Measurements from ENCODE around the gene TRAF3IP1. TPM values are rescaled to one million over a fixed set of nuclear protein-coding genes. Genes with fewer than 3 reads are reported as not detected.

The TRAF3IP1 gene
- total and polyA plus RNA-seq, 2 of the 13 experiments (the other 11 are each of a cell fraction or from before 2014, with no cell fraction given), result 4.1 to 12.9 TPM

DNA sequence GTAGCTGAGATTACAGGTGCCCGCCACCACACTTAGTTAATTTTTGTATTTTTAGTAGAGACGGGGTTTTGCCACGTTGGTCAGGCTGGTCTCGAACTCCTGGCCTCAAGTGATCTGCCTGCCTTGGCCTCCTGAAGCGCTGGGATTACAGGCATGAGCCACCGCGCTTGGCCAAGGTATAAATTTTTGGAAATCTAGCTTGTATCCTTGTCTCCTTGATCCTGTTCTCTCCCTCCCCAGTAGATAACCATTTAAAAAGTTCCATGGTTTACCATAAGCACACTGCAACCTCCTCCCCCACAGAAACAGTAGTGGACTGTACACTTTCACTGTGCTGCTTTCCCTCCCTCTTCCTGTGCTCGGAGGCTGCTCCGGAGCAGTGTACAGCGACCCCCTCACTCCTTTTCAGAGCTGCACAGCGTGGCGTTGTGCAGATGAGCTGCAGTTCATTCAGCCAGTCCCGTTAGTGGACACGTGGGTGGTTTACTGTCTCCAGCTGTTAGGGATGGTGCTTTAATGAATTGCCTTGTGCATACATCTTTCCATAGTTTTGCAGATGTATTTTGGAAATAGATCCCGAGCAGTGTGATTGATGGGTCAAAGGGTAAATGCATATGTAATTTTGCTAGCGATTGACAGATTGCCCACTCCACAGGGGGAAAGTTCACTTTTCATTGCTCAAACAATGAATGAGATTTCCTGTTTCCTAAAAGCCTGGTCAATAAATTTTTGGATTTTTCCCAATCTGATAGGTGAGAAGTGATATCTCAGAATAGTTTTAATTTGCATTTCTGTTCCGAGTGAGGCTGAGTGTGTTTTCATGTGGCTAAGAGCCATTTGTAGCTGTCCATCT is 121.2 kb downstream of the TRAF3IP1 start (continued):
- TF ChIP-seq ZNF281 (CRISPR knock-in tag; IDR thresholded peaks at IDR 0.05; ENCODE audit: borderline replicate concordance) (peak; percentile 96), ZBTB20 (CRISPR knock-in tag; IDR thresholded peaks at IDR 0.05; ENCODE audit: borderline replicate concordance, low read depth) (peak; percentile 80; the same call in 1 of the 2 replicates), GRHL1 (CRISPR knock-in tag; conservative IDR thresholded peaks at IDR 0.05) (no peak), ZMYM4 (CRISPR knock-in tag; IDR thresholded peaks at IDR 0.05) (peak; percentile 88), MBNL3 (CRISPR knock-in tag; conservative IDR thresholded peaks at IDR 0.05) (no peak), JUND (CRISPR knock-in tag; IDR thresholded peaks at IDR 0.05) (peak; percentile 59; the same call in 1 of the 2 replicates), FOXJ3 (CRISPR knock-in tag; IDR thresholded peaks at IDR 0.05; ENCODE audit: borderline replicate concordance) (peak; percentile 78; the same call in 1 of the 2 replicates), POGZ (CRISPR knock-in tag; IDR thresholded peaks at IDR 0.05) (peak; percentile 71; the same call in 1 of the 2 replicates), PAX8 (CRISPR knock-in tag; IDR thresholded peaks at IDR 0.05; ENCODE audit: borderline replicate concordance) (0 out of 2 replicates have a peak, but pooled peaks have one; percentile 50), CREB3 (CRISPR knock-in tag; IDR thresholded peaks at IDR 0.05) (no peak), PHF5A (CRISPR knock-in tag; IDR thresholded peaks at IDR 0.05; ENCODE audit: low read depth, unreplicated experiment) (no peak), ZSCAN9 (CRISPR knock-in tag; IDR thresholded peaks at IDR 0.05; ENCODE audit: borderline replicate concordance) (peak; percentile 63; the same call in 1 of the 2 replicates), MYNN (CRISPR knock-in tag; IDR thresholded peaks at IDR 0.05; ENCODE audit: low read depth) (no peak), KMT2B (CRISPR knock-in tag; IDR thresholded peaks at IDR 0.05) (peak; percentile 59; the same call in 1 of the 2 replicates), KDM2A (CRISPR knock-in tag; IDR thresholded peaks at IDR 0.05; ENCODE audit: borderline replicate concordance, low read depth) (peak; percentile 84), ZNF749 (CRISPR knock-in tag; IDR thresholded peaks at IDR 0.05; ENCODE audit: borderline replicate concordance) (no peak), ZNF660 (CRISPR knock-in tag; IDR thresholded peaks at IDR 0.05; ENCODE audit: borderline replicate concordance, low read depth) (no peak)
- TF ChIP-seq, protein P1, sequence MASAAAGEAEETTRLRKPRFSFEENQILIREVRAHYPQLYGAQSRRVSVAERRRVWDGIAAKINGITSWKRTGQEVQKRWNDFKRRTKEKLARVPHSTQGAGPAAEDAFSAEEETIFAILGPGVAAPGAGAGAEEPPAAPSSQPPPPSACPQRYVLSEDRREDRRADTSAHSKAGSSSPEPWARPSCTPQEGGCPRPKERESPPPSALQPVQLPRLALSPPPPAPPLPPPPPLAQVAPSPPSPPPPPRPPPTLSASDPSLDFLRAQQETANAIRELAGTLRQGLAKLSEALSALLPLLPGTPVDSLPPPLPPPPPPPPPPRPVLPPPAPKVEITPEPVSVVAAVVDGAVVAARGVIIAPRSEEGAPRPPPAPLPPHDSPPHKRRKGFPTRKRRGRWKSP (CRISPR knock-in tag; IDR thresholded peaks at IDR 0.05), result no peak
- TF ChIP-seq, protein P2, sequence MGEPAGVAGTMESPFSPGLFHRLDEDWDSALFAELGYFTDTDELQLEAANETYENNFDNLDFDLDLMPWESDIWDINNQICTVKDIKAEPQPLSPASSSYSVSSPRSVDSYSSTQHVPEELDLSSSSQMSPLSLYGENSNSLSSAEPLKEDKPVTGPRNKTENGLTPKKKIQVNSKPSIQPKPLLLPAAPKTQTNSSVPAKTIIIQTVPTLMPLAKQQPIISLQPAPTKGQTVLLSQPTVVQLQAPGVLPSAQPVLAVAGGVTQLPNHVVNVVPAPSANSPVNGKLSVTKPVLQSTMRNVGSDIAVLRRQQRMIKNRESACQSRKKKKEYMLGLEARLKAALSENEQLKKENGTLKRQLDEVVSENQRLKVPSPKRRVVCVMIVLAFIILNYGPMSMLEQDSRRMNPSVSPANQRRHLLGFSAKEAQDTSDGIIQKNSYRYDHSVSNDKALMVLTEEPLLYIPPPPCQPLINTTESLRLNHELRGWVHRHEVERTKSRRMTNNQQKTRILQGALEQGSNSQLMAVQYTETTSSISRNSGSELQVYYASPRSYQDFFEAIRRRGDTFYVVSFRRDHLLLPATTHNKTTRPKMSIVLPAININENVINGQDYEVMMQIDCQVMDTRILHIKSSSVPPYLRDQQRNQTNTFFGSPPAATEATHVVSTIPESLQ (CRISPR knock-in tag; conservative IDR thresholded peaks at IDR 0.05), result no peak
